Measurements from ENCODE around the gene SLC9A9.

DNA sequence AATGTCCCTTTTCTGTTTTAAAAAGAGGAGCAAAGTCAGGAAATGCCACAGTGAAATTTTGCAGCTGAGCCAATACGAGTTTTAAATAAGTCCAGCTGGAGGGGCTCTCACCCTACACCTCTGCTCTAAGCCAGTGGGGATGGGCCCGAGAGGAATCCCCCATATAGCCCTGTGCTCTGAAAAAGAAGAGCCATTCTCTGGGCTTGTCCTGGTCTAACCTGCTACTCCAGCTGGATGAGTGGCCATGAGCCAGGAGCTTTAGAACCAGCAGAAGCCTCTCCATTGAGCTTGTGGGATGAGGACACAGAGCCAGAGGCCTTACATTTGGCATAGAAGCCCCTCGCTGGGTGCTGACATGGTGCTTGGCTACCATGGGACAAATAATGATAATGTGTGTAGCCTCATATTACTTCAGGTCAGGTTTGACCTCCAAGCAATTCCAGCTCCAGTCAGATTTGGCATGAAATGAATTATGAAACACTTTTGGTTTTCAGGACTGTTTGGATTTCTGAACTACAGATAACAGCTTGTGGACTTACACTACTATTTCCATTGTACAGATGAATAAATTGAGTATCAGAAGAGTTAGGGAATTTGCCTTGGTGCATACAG, 556.3 kb downstream of the SLC9A9 start:
- TF ChIP-seq, protein P1, sequence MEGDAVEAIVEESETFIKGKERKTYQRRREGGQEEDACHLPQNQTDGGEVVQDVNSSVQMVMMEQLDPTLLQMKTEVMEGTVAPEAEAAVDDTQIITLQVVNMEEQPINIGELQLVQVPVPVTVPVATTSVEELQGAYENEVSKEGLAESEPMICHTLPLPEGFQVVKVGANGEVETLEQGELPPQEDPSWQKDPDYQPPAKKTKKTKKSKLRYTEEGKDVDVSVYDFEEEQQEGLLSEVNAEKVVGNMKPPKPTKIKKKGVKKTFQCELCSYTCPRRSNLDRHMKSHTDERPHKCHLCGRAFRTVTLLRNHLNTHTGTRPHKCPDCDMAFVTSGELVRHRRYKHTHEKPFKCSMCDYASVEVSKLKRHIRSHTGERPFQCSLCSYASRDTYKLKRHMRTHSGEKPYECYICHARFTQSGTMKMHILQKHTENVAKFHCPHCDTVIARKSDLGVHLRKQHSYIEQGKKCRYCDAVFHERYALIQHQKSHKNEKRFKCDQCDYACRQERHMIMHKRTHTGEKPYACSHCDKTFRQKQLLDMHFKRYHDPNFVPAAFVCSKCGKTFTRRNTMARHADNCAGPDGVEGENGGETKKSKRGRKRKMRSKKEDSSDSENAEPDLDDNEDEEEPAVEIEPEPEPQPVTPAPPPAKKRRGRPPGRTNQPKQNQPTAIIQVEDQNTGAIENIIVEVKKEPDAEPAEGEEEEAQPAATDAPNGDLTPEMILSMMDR (IDR thresholded peaks at IDR 0.05; ENCODE audit: insufficient read depth, low read length): no peak
- no peak for TF ChIP-seq POLR2AphosphoS5 (IDR thresholded peaks at IDR 0.05; ENCODE audit: low read depth)
- TF ChIP-seq REST (IDR thresholded peaks at IDR 0.05; ENCODE audit: insufficient replicate concordance, low read depth): no peak

Measured in HL-60 (cell line).